ENCODE measurements around the gene SMARCC2. TPM values are rescaled to one million over a fixed set of nuclear protein-coding genes. Genes with fewer than 3 reads are reported as not detected.

SMARCC2 gene
- total and polyA plus RNA-seq, 9 of the 15 experiments (the other 6 are each of a cell fraction or from before 2014, with no cell fraction given) = 11.9 to 86.0 (median 36.6) TPM

- TF ChIP-seq, protein P1, sequence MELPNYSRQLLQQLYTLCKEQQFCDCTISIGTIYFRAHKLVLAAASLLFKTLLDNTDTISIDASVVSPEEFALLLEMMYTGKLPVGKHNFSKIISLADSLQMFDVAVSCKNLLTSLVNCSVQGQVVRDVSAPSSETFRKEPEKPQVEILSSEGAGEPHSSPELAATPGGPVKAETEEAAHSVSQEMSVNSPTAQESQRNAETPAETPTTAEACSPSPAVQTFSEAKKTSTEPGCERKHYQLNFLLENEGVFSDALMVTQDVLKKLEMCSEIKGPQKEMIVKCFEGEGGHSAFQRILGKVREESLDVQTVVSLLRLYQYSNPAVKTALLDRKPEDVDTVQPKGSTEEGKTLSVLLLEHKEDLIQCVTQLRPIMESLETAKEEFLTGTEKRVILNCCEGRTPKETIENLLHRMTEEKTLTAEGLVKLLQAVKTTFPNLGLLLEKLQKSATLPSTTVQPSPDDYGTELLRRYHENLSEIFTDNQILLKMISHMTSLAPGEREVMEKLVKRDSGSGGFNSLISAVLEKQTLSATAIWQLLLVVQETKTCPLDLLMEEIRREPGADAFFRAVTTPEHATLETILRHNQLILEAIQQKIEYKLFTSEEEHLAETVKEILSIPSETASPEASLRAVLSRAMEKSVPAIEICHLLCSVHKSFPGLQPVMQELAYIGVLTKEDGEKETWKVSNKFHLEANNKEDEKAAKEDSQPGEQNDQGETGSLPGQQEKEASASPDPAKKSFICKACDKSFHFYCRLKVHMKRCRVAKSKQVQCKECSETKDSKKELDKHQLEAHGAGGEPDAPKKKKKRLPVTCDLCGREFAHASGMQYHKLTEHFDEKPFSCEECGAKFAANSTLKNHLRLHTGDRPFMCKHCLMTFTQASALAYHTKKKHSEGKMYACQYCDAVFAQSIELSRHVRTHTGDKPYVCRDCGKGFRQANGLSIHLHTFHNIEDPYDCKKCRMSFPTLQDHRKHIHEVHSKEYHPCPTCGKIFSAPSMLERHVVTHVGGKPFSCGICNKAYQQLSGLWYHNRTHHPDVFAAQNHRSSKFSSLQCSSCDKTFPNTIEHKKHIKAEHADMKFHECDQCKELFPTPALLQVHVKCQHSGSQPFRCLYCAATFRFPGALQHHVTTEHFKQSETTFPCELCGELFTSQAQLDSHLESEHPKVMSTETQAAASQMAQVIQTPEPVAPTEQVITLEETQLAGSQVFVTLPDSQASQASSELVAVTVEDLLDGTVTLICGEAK (IDR thresholded peaks at IDR 0.05) = no peak
- TF ChIP-seq, protein P1 (CRISPR knock-in tag; IDR thresholded peaks at IDR 0.05) = no peak
- TF ChIP-seq ZEB2 (IDR thresholded peaks at IDR 0.05) (no peak), PTRF (tag; IDR thresholded peaks at IDR 0.05) (no peak), CREBBP (IDR thresholded peaks at IDR 0.05; ENCODE audit: low read depth, low read length) (no peak), ZBTB7A (IDR thresholded peaks at IDR 0.05; ENCODE audit: borderline replicate concordance, control insufficient read depth, low read depth, low read length) (peak; percentile 35; the same call in 1 of the 2 replicates), FOSL1 (tag; conservative IDR thresholded peaks at IDR 0.05) (peak; percentile 30; the same call in 1 of the 2 replicates), MAZ (CRISPR knock-in tag; conservative IDR thresholded peaks at IDR 0.05 in 1 of 2, IDR thresholded peaks at IDR 0.05 in 1 of 2) (peak; percentile 20 to 58; a peak in 1 of 4 replicates), DMBX1 (CRISPR knock-in tag; IDR thresholded peaks at IDR 0.05; ENCODE audit: borderline replicate concordance) (no peak), ZNF695 (CRISPR knock-in tag; IDR thresholded peaks at IDR 0.05) (no peak), FOXK1 (CRISPR knock-in tag; IDR thresholded peaks at IDR 0.05; ENCODE audit: borderline replicate concordance) (no peak), CBX1 (IDR thresholded peaks at IDR 0.05; ENCODE audit: low read depth) (no peak), TBP (optimal IDR thresholded peaks at IDR 0.05; ENCODE audit: low read depth, low read length) (peak; percentile 53), GATAD2A (IDR thresholded peaks at IDR 0.05) (no peak), NFYB (IDR thresholded peaks at IDR 0.05; ENCODE audit: extremely low read depth, insufficient read length) (no peak), ZBTB8A (IDR thresholded peaks at IDR 0.05; ENCODE audit: partially characterized antibody) (no peak)
- TF ChIP-seq, protein P2, sequence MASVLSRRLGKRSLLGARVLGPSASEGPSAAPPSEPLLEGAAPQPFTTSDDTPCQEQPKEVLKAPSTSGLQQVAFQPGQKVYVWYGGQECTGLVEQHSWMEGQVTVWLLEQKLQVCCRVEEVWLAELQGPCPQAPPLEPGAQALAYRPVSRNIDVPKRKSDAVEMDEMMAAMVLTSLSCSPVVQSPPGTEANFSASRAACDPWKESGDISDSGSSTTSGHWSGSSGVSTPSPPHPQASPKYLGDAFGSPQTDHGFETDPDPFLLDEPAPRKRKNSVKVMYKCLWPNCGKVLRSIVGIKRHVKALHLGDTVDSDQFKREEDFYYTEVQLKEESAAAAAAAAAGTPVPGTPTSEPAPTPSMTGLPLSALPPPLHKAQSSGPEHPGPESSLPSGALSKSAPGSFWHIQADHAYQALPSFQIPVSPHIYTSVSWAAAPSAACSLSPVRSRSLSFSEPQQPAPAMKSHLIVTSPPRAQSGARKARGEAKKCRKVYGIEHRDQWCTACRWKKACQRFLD (CRISPR knock-in tag; IDR thresholded peaks at IDR 0.05) = no peak; the same call in 1 of the 2 replicates
These were observed at the start of gene SMARCC2 (continued) for GRCh38 chr12:56189099-56189917.

All from K562 (cell line).